ENCODE results near the gene CFAP161.

Gene CFAP161

DNA sequence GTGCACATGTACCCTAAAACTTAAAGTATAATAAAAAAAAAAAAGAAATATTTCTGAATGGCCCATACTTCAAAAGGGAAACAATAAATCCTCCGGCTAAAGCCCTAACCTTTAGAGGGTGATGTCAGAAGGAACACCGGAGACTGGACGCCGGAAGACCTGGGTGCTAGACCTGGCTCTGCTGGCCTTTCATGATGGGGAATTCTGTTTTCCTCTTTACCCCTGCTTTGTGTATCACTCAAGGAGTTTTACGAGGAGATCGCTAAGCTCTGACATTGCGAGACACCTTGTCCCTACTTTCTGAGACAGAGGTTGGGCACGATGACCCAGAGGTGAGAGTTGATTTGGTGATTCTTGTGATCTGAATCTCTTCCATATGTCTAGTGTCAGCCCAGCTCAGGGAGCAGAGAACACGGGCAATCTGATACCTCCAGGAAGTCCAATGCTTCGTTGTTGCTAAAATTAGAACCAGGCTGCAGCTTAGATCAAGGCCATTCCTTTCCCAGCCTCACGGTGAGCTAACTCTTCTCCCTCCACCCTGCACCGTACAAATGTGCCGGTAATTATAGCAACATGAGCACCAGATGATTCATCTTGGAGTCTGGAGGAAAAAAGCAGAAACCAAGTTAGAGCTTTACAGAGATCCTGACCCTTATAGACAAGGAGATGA is 42.0 kb upstream of the CFAP161 start:
- TF ChIP-seq, protein P1, sequence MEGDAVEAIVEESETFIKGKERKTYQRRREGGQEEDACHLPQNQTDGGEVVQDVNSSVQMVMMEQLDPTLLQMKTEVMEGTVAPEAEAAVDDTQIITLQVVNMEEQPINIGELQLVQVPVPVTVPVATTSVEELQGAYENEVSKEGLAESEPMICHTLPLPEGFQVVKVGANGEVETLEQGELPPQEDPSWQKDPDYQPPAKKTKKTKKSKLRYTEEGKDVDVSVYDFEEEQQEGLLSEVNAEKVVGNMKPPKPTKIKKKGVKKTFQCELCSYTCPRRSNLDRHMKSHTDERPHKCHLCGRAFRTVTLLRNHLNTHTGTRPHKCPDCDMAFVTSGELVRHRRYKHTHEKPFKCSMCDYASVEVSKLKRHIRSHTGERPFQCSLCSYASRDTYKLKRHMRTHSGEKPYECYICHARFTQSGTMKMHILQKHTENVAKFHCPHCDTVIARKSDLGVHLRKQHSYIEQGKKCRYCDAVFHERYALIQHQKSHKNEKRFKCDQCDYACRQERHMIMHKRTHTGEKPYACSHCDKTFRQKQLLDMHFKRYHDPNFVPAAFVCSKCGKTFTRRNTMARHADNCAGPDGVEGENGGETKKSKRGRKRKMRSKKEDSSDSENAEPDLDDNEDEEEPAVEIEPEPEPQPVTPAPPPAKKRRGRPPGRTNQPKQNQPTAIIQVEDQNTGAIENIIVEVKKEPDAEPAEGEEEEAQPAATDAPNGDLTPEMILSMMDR (IDR thresholded peaks at IDR 0.05) = no peak

DNA sequence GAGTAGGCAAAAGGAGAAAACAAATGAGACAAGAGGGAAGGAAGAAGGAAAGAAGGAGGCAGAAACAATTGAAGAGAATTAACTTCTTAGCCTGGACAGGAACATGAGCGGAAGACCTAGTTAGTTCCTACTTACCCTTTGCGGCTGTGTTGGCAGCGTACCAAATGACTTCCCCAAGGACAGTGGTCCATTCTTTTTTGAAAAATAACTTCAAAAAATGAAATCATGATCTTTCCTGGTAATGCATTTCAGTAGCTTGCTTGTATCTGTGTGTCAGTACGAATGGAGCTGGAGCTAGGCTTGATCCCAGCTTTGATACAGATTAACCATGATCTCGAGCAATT is 41.5 kb upstream of the CFAP161 start:
- TF ChIP-seq, protein P1 (IDR thresholded peaks at IDR 0.05) = no peak

DNA sequence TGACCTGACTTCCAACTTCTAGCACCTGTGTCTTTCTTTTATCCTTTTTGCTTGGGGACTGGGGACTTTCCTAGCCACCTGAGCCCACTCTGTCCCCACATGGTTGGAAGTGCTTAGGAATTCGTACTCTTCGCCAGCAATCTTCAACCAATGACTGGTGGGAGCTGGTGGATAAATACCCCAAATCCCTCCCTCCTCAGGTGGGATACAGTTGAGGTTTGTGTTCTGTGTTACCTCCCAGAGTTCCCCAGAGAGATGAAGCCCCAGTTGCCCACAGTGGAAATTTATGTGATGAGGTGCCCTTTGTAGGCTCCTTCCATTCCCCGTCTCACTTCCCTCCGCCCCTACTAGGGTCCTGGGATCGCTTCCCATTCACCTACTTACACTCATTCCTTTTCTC is 40.1 kb upstream of the CFAP161 start:
- TF ChIP-seq, protein P1 (IDR thresholded peaks at IDR 0.05) = no peak

DNA sequence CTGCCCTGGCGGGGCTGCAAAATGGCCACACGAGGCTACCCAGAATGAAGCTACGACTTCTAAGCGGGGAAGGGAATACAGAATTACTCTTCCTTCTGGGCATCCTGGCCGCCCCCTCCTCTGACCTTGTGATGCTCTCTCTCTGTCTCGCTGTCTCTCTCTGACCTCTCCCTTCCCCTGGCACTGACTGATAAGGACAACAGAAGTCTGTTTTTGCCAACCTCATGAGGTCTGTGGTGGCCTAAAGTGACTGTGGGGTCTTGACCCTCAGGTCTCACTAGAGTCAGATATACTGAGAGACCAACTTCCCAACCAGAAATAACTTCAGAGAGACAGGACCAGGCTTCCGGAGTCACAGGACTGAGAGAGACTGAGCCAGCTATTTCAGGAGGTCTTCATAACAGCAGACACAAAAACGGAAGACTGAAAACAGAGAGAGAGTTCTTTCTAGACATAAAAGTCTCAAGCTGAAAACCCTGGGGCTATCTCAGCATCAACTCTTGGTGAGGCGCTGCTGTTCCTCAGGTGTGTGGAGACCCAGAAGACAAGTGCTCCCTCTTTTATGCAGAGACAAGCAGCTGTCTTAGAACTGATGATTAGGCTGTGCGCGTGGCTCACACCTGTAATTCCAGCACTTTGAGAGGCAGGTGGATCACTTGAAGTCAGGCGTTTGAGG is 38.2 kb upstream of the CFAP161 start:
- TF ChIP-seq, protein P1 (IDR thresholded peaks at IDR 0.05) = no peak

DNA sequence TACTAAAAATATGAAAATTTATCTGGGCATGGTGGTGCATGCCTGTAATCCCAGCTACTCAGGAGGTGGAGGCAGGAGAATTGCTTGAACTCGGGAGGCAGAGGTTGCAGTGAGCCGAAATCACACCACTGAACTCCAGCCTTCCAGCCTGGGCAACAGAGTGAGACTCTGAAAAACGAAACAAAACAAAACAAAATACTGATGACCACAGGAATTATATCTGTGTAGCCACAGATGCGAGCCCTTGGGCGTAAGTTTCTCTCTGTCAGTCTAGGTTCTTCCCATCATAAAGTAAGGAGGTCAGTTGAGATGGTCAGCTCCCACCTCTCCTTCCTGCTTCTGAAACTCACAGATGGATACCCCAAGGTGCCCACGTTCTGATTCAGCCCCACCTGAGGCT is 37.7 kb upstream of the CFAP161 start:
- TF ChIP-seq, protein P1 (IDR thresholded peaks at IDR 0.05) = no peak

DNA sequence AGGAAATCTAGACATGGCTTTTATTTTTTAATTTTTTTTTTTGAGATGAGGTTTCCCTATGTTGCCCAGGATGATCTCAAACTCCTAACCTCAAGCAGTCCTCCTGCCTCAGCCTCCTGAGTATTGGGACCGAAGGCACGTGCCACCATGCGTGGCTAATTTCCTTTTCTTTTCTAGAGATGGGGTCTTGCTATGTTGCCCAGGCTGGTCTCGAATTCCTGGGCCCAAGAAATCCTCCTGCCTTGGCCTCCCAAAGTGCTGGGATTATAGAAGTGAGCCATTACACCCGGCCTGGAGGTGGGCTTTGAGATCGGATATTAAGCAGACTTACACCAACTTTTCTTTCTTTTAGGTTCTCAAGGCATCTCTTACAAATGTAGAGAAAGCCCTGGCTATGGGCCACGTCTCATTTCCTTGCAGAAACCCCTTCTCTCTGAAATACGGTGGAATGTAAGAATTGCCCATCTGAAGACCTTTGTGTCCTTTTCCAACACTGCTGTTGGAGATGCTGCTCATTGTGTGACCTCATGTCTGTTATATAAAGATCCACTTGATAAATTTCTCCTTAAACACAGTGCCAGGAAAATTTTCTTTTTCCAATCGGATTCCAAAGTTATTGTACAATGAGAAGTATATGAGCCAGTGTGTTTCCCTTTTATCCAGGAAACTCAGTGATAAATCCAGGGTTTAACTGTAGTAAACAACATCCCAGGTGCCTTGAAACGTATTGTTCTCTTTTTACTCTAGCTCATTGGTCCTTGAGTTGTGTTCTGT is 36.8 kb upstream of the CFAP161 start:
- TF ChIP-seq, protein P1 (IDR thresholded peaks at IDR 0.05) = no peak

DNA sequence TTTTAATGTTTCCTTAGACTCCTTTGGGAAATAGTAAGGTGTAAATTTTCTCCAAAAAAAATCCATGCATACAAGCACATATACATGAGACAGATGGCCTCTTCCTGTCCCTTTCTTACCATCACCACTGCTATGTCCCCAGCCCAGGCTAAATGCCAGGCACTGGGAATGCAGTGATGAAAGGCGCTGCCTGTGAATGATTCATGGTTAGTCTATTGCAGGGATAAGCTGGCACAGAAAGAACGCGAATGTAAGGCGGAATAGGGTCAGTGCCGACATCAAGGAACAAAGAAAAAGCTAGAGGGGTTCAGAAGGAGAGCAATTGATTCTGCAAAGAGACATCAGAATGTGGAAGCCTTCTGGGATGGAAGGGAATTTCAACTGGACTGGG is 36.2 kb upstream of the CFAP161 start:
- TF ChIP-seq, protein P1 (IDR thresholded peaks at IDR 0.05) = no peak

Measured in LNCAP (cell line).